ENCODE data around the gene EOGT.

EOGT gene

GRCh38 chr3:69005791-69006482 lies 7.5 kb downstream of the EOGT start:
- Histone ChIP-seq H3K27me3 (ENCODE audit: control insufficient read depth, insufficient read depth, low read length) (no peaks in the 10 kb centered on the region), H3K9me3 (ENCODE audit: control insufficient read depth, low read depth, low read length) (no peaks in the 10 kb centered on the region), H3K4me3 (ENCODE audit: low read length) (no peak overlapping the region), H3K9ac (ENCODE audit: low read length) (no peak overlapping the region), H3K4me1 (ENCODE audit: control insufficient read depth, low read depth, low read length) (peaks cover 25% of the 10 kb centered on the region), H3K36me3 (ENCODE audit: control insufficient read depth, low read depth, low read length) (peaks cover 17% of the 10 kb centered on the region), H3K27ac (ENCODE audit: low read length) (no peak overlapping the region)

GRCh38 chr3:69005071-69005790 lies 8.3 kb downstream of the EOGT start:
- Histone ChIP-seq H3K9me3 (ENCODE audit: control insufficient read depth, low read depth, low read length) (no peaks in the 10 kb centered on the region), H3K27me3 (ENCODE audit: control insufficient read depth, insufficient read depth, low read length) (no peaks in the 10 kb centered on the region), H3K4me3 (ENCODE audit: low read length) (no peak overlapping the region), H3K4me1 (ENCODE audit: control insufficient read depth, low read depth, low read length) (peaks cover 18% of the 10 kb centered on the region), H3K36me3 (ENCODE audit: control insufficient read depth, low read depth, low read length) (peaks cover 17% of the 10 kb centered on the region), H3K9ac (ENCODE audit: low read length) (no peak overlapping the region), H3K27ac (ENCODE audit: low read length) (no peak overlapping the region)

GRCh38 chr3:69004138-69004537 lies 9.3 kb downstream of the EOGT start:
- no peak overlapping the region for H3K27ac ChIP-seq (ENCODE audit: low read length)
- H3K27me3 ChIP-seq (ENCODE audit: control insufficient read depth, insufficient read depth, low read length) = no peaks in the 10 kb centered on the region
- H3K9me3 ChIP-seq (ENCODE audit: control insufficient read depth, low read depth, low read length) = no peaks in the 10 kb centered on the region
- peaks cover 7% of the 10 kb centered on the region for H3K4me1 ChIP-seq (ENCODE audit: control insufficient read depth, low read depth, low read length)
- no peak overlapping the region for H3K4me3 ChIP-seq (ENCODE audit: low read length)
- peaks cover 22% of the 10 kb centered on the region for H3K36me3 ChIP-seq (ENCODE audit: control insufficient read depth, low read depth, low read length)
- H3K9ac ChIP-seq (ENCODE audit: low read length) = no peak overlapping the region

- peaks cover 48% of the 10 kb centered on the region for H3K36me3 ChIP-seq (ENCODE audit: control insufficient read depth, low read depth, low read length)
- no peaks in the 10 kb centered on the region for H3K9me3 ChIP-seq (ENCODE audit: control insufficient read depth, low read depth, low read length)
- no peaks in the 10 kb centered on the region for H3K4me1 ChIP-seq (ENCODE audit: control insufficient read depth, low read depth, low read length)
- no peak overlapping the region for H3K4me3 ChIP-seq (ENCODE audit: low read length)
- no peak overlapping the region for H3K27ac ChIP-seq (ENCODE audit: low read length)
- no peaks in the 10 kb centered on the region for H3K27me3 ChIP-seq (ENCODE audit: control insufficient read depth, insufficient read depth, low read length)
- H3K9ac ChIP-seq (ENCODE audit: low read length) = no peak overlapping the region
Observed at GRCh38 chr3:68999605-69000004, 13.9 kb downstream of the EOGT start.

GRCh38 chr3:68999158-68999557 lies 14.3 kb downstream of the EOGT start:
- Histone ChIP-seq H3K4me1 (ENCODE audit: control insufficient read depth, low read depth, low read length) (no peaks in the 10 kb centered on the region), H3K9ac (ENCODE audit: low read length) (no peak overlapping the region), H3K4me3 (ENCODE audit: low read length) (no peak overlapping the region), H3K27me3 (ENCODE audit: control insufficient read depth, insufficient read depth, low read length) (no peaks in the 10 kb centered on the region), H3K9me3 (ENCODE audit: control insufficient read depth, low read depth, low read length) (no peaks in the 10 kb centered on the region), H3K27ac (ENCODE audit: low read length) (no peak overlapping the region), H3K36me3 (ENCODE audit: control insufficient read depth, low read depth, low read length) (peaks cover 47% of the 10 kb centered on the region)

- Histone ChIP-seq H3K36me3 (ENCODE audit: control insufficient read depth, low read depth, low read length) (peaks cover 43% of the 10 kb centered on the region), H3K4me3 (ENCODE audit: low read length) (no peak overlapping the region), H3K27ac (ENCODE audit: low read length) (no peak overlapping the region), H3K9ac (ENCODE audit: low read length) (no peak overlapping the region), H3K9me3 (ENCODE audit: control insufficient read depth, low read depth, low read length) (no peaks in the 10 kb centered on the region), H3K27me3 (ENCODE audit: control insufficient read depth, insufficient read depth, low read length) (no peaks in the 10 kb centered on the region), H3K4me1 (ENCODE audit: control insufficient read depth, low read depth, low read length) (no peaks in the 10 kb centered on the region)
Observed at GRCh38 chr3:68997887-68998286, 15.6 kb downstream of the EOGT start.

GRCh38 chr3:68996356-68996995 lies 17.0 kb downstream of the EOGT start:
- Histone ChIP-seq H3K27me3 (ENCODE audit: control insufficient read depth, insufficient read depth, low read length) (no peaks in the 10 kb centered on the region), H3K27ac (ENCODE audit: low read length) (no peak overlapping the region), H3K4me3 (ENCODE audit: low read length) (no peak overlapping the region), H3K36me3 (ENCODE audit: control insufficient read depth, low read depth, low read length) (peaks cover 39% of the 10 kb centered on the region), H3K4me1 (ENCODE audit: control insufficient read depth, low read depth, low read length) (no peaks in the 10 kb centered on the region), H3K9me3 (ENCODE audit: control insufficient read depth, low read depth, low read length) (no peaks in the 10 kb centered on the region), H3K9ac (ENCODE audit: low read length) (no peak overlapping the region)

- H3K9ac ChIP-seq (ENCODE audit: low read length) = no peak overlapping the region
- H3K27ac ChIP-seq (ENCODE audit: low read length) = no peak overlapping the region
- H3K27me3 ChIP-seq (ENCODE audit: control insufficient read depth, insufficient read depth, low read length) = no peaks in the 10 kb centered on the region
- no peaks in the 10 kb centered on the region for H3K4me1 ChIP-seq (ENCODE audit: control insufficient read depth, low read depth, low read length)
- no peaks in the 10 kb centered on the region for H3K9me3 ChIP-seq (ENCODE audit: control insufficient read depth, low read depth, low read length)
- peaks cover 31% of the 10 kb centered on the region for H3K36me3 ChIP-seq (ENCODE audit: control insufficient read depth, low read depth, low read length)
- H3K4me3 ChIP-seq (ENCODE audit: low read length) = no peak overlapping the region
Observed at GRCh38 chr3:68988740-68989139, 24.7 kb downstream of the EOGT start.

- H3K4me1 ChIP-seq (ENCODE audit: control insufficient read depth, low read depth, low read length) = no peaks in the 10 kb centered on the region
- H3K9ac ChIP-seq (ENCODE audit: low read length) = no peak overlapping the region
- no peak overlapping the region for H3K4me3 ChIP-seq (ENCODE audit: low read length)
- no peak overlapping the region for H3K27ac ChIP-seq (ENCODE audit: low read length)
- no peaks in the 10 kb centered on the region for H3K27me3 ChIP-seq (ENCODE audit: control insufficient read depth, insufficient read depth, low read length)
- no peaks in the 10 kb centered on the region for H3K9me3 ChIP-seq (ENCODE audit: control insufficient read depth, low read depth, low read length)
- peaks cover 27% of the 10 kb centered on the region for H3K36me3 ChIP-seq (ENCODE audit: control insufficient read depth, low read depth, low read length)
Observed at GRCh38 chr3:68987322-68987721, 26.2 kb downstream of the EOGT start.

- no peaks in the 10 kb centered on the region for H3K4me1 ChIP-seq (ENCODE audit: control insufficient read depth, low read depth, low read length)
- H3K27ac ChIP-seq (ENCODE audit: low read length) = no peak overlapping the region
- no peaks in the 10 kb centered on the region for H3K27me3 ChIP-seq (ENCODE audit: control insufficient read depth, insufficient read depth, low read length)
- H3K9me3 ChIP-seq (ENCODE audit: control insufficient read depth, low read depth, low read length) = no peaks in the 10 kb centered on the region
- no peak overlapping the region for H3K4me3 ChIP-seq (ENCODE audit: low read length)
- no peak overlapping the region for H3K9ac ChIP-seq (ENCODE audit: low read length)
- H3K36me3 ChIP-seq (ENCODE audit: control insufficient read depth, low read depth, low read length) = peaks cover 27% of the 10 kb centered on the region
Observed at GRCh38 chr3:68986496-68987208, 26.8 kb downstream of the EOGT start.

- Histone ChIP-seq H3K27me3 (ENCODE audit: control insufficient read depth, insufficient read depth, low read length) (no peaks in the 10 kb centered on the region), H3K9me3 (ENCODE audit: control insufficient read depth, low read depth, low read length) (no peaks in the 10 kb centered on the region), H3K9ac (ENCODE audit: low read length) (no peak overlapping the region), H3K4me1 (ENCODE audit: control insufficient read depth, low read depth, low read length) (no peaks in the 10 kb centered on the region), H3K27ac (ENCODE audit: low read length) (no peak overlapping the region), H3K36me3 (ENCODE audit: control insufficient read depth, low read depth, low read length) (peaks cover 34% of the 10 kb centered on the region), H3K4me3 (ENCODE audit: low read length) (no peak overlapping the region)
Observed at GRCh38 chr3:68985146-68985790, 28.2 kb downstream of the EOGT start.
